GM12892 (cell line): ENCODE data around the gene MUC2.
A peak's percentile ranks its signal among the peaks of the same experiment; 100 is the strongest.

Experiments used
- DNase-seq: peaks from one replicate; pipeline ENCODE4 v3.0.0; 2011; ENCODE audit not compliant: insufficient read length
- FAIRE-seq: peaks from 2 replicates; lab custom pipeline; 2011; peaks lifted over from hg19 to GRCh38; lab: Jason Lieb, UNC
- POLR2A ChIP-seq: IDR thresholded peaks from 2 replicates; pipeline ENCODE4 v1.6.1; 2011; ENCODE audit warnings: low read depth, low read length, control low read depth
- POLR2AphosphoS5 ChIP-seq: IDR thresholded peaks from 2 replicates; pipeline ENCODE4 v1.6.1; 2011; ENCODE audit warnings: low read depth, low read length, control low read depth
- TAF1 ChIP-seq: IDR thresholded peaks from 2 replicates; pipeline ENCODE4 v1.6.1; 2011; ENCODE audit warnings: low read depth, mild to moderate bottlenecking, control low read depth, low read length, borderline replicate concordance

MUC2 gene

GRCh38 chr11:1038361-1038760 lies 36.3 kb upstream of the MUC2 start:
- TF ChIP-seq POLR2AphosphoS5 (no peak), POLR2A (no peak), TAF1 (no peak)
- FAIRE-seq: no peak
- no peak for DNase-seq

- no peak for FAIRE-seq
- TF ChIP-seq TAF1 (no peak), POLR2AphosphoS5 (no peak), POLR2A (no peak)
- DNase-seq: no peak
Observed at GRCh38 chr11:1038921-1039320, 35.8 kb upstream of the MUC2 start.

- no peak for TF ChIP-seq POLR2AphosphoS5
- TF ChIP-seq TAF1: no peak
- TF ChIP-seq POLR2A: no peak
- DNase-seq: no peak
- no peak for FAIRE-seq
Observed at GRCh38 chr11:1039481-1040427, 34.9 kb upstream of the MUC2 start.

- FAIRE-seq (no peak), DNase-seq (no peak)
- TF ChIP-seq TAF1 (no peak), POLR2A (no peak), POLR2AphosphoS5 (no peak)
Observed at GRCh38 chr11:1040428-1041148, 34.1 kb upstream of the MUC2 start.

GRCh38 chr11:1041149-1041467 lies 33.6 kb upstream of the MUC2 start:
- TF ChIP-seq POLR2A (no peak), POLR2AphosphoS5 (no peak), TAF1 (no peak)
- no peak for FAIRE-seq
- DNase-seq: no peak

GRCh38 chr11:1041471-1041870 lies 33.2 kb upstream of the MUC2 start:
- no peak for TF ChIP-seq POLR2AphosphoS5
- TF ChIP-seq POLR2A: no peak
- TF ChIP-seq TAF1: no peak
- FAIRE-seq: no peak
- no peak for DNase-seq

GRCh38 chr11:1041936-1042608 lies 32.6 kb upstream of the MUC2 start:
- TF ChIP-seq POLR2AphosphoS5 (no peak), TAF1 (no peak), POLR2A (no peak)
- no peak for FAIRE-seq
- no peak for DNase-seq

- DNase-seq: no peak
- no peak for TF ChIP-seq POLR2A
- TF ChIP-seq TAF1: no peak
- no peak for TF ChIP-seq POLR2AphosphoS5
- no peak for FAIRE-seq
Observed at GRCh38 chr11:1042626-1043562, 31.8 kb upstream of the MUC2 start.

- TF ChIP-seq TAF1 (no peak), POLR2A (no peak), POLR2AphosphoS5 (no peak)
- FAIRE-seq (peak; percentile 50), DNase-seq (no peak)
Observed at GRCh38 chr11:1043563-1044096, 31.0 kb upstream of the MUC2 start.

- FAIRE-seq: no peak
- no peak for DNase-seq
- TF ChIP-seq POLR2AphosphoS5: no peak
- TF ChIP-seq POLR2A: no peak
- no peak for TF ChIP-seq TAF1
Observed at GRCh38 chr11:1044160-1044559, 30.5 kb upstream of the MUC2 start.
